SKM-1 (cell line): ENCODE results near the gene FOXF2.

ENCODE experiments used
- DNase-seq: peaks from one replicate; lab custom pipeline; 2025; ENCODE audit not compliant: unreplicated experiment; lab: John Stamatoyannopoulos, UW

Gene FOXF2

DNA sequence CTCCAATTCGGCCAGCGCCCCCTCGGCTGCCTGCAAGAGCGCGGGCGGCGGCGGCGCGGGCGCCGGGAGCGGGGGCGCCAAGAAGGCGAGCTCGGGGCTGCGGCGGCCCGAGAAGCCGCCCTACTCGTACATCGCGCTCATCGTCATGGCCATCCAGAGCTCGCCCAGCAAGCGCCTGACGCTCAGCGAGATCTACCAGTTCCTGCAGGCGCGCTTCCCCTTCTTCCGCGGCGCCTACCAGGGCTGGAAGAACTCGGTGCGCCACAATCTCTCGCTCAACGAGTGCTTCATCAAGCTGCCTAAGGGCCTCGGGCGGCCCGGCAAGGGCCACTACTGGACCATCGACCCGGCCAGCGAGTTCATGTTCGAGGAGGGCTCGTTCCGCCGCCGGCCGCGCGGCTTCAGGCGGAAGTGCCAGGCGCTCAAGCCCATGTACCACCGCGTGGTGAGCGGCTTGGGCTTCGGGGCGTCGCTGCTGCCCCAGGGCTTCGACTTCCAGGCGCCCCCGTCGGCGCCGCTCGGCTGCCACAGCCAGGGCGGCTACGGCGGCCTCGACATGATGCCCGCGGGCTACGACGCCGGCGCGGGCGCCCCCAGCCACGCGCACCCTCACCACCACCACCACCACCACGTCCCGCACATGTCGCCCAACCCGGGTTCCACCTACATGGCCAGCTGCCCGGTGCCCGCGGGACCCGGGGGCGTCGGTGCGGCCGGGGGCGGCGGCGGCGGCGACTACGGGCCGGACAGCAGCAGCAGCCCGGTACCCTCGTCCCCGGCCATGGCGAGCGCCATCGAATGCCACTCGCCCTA, 963 bp downstream of the FOXF2 start:
- DNase-seq: no peak

DNA sequence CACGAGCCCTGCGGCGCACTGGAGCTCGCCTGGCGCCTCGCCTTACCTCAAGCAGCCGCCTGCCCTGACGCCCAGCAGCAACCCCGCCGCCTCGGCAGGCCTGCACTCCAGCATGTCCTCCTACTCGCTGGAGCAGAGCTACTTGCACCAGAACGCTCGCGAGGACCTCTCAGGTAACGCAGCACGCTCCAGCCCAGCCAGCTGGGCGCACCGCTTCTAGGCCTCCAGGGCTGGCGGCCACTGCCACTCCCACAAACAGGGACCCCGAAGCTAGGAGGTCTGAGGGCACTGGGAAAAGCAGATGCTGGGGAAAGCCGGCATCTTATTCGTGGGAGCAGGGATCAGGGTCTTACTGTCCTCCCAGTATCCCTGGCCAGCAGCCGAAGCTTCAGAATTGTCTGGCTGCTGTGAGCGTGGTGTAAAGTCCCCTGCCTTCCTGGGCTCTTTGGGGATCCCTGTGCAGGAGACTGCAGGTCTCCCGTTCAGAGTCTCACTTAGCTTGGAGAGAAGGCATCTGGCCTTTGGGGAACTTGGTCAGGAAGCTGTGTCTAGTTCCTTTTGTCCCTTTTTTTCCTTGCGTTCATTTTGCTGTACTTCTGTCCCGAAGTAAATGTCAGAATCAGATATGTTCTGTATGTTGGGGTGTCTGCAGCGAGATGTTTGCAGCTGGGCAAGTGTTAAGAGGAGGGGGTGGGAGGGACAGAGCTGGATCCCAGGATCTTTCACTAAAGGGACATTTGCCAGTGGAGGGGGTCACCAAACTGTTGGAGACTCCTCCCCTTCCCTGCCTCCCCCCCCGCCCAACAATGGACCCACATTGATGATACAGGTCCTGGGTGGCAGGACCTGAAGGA, 1.8 kb downstream of the FOXF2 start:
- no peak for DNase-seq

DNA sequence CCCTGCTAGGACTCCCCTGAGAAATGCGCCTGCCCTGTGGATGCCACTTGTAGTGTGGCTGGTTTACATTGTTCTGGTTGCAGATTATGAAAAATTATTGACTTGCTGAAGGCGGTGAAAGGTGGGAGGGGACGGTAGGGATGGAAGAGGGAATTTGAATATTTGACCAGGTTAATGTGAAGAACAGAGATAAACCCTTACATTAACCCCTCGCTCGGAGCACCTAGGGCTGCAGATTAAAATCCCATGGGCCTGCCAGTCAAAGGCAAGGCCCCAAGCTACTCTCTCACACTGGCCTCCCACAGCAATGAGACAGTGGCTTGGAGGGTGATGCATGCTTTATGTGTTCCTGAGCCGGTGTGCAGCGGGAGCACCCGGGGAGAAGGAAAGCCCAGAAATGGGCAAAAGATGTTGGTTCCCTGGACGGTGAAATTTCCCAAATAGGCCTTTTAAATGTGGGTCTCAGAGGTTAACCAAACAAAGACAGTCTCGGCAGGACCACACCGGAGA, 2.5 kb downstream of the FOXF2 start:
- DNase-seq: no peak

DNA sequence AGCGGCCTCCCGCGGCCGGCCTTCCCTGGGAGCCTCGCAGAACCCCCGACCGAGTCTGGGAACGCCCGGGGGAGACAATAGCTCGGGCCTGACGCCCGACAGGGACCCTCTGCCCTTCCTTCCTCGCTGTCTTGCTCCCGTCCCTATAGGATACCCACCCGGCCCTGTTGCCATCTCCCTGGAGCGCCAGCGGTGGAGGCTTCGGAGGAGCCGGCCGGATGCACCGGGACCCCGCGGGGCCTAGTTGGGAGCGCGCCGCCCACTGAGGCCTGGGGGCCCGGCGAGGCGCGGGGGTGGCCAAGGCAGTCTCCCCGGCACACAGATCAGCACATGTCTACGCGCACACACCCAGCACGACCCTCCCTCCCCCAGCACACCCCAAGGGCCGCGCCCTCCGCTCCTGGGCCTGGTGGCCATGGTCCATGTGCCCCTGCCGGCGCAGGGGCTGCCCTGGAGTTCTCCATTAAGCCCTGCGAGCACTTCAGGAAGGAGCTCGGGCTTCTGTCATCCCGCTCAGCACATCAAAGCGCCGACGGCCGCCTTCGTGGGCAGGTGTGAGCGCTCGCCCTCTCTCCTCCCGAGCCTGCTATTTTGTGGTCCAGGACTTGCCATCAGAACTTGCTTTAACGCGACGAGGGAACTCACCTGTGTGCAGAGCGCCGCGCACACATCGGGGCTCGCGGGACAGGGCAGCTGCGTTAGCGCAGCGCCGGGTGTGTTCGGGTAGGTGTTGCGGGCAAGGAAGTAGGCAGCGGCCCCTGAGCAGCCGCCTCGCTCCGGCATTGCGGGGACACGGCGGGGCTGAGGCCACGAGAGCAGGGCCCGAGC, 3.7 kb downstream of the FOXF2 start:
- no peak for DNase-seq

DNA sequence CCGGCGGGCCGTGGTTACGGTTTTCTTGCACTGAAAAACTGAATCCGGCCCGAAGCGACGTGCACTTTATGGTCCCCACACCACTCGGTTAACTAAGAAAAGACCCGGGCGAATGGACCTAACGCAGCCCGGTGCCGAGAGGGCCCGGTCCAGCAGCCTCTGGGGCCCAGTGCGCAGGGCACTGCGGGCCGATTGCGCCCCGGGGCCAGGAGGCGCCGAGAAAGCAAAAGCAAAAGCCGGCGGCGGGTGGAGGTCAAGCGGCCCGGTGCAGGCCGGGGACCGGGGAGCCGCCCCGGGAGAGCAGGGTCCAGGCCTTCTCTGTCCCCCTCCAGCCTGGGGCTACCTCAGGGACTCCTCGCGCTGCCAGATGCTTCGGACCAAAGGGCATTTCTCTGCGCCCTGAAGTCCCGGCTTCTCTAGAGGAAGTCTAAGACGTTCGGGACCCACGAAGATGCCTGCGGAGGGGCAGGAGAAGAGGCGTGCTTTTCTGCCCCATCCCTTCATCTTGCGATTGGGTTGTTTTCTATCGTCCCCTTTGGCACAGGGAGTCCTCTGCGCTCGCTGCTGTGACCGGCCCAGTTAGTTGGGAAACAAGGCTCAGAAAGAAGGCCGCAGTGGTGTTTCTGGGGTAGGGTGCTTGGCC, 4.4 kb downstream of the FOXF2 start:
- no peak for DNase-seq

DNA sequence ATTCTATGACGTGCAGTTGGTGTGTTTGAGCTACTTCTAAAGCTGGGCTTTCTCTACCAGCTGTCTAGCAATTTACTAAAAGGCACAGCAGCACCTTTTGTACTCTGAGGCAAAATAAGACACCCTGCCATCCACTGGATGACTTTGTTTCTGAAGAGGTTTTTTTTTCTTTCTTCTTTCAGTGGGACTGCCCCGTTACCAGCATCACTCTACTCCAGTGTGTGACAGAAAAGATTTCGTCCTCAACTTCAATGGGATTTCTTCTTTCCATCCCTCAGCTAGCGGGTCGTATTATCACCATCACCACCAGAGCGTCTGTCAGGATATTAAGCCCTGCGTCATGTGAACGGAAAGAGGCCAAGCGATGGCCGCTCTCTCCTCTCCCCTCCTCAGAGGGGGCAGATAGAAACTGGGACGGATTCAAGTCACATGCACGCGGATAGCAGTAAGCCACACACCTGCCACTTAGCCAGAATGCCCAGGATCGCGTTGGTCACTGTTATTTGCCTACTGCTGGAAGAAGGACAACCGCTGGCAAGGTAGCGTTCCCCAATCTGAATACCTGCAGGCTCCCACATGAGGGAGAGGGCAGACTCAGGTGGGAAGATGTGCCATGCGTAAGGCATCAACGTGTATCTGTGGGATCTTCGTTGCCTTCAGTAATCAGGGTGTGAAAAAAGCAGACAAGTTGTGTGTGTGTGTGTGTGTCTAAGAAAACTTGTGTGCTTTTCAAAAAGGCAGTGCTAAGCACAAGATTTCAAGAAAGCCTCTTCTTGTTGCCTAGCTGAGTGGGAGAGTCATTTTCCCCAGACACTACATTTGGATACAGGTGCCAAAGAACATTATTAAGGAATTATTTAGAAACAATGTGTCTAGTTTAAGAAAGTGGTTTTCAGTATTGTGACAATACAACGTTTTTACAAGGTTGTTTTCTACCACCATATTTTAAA, 5.4 kb downstream of the FOXF2 start:
- no peak for DNase-seq

DNA sequence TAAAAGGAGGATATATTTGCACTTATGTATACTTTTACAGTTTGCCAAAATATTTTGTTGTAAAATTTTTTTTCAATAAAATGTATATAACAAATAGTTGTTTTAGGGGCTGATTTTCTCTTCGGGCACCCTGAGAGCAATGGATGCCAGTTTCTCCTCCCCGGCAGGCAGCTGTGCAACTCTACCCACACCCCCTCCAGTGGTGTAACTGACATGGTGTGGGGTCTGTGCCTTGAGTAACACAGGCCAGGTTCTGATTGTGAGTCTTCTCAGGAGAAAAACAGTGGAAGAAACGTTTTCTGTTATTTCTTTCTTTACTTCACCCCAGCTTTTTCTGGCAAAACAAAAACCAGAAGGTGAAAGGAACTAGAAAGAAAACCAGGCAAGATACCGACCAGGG, 6.1 kb downstream of the FOXF2 start:
- no peak for DNase-seq

DNA sequence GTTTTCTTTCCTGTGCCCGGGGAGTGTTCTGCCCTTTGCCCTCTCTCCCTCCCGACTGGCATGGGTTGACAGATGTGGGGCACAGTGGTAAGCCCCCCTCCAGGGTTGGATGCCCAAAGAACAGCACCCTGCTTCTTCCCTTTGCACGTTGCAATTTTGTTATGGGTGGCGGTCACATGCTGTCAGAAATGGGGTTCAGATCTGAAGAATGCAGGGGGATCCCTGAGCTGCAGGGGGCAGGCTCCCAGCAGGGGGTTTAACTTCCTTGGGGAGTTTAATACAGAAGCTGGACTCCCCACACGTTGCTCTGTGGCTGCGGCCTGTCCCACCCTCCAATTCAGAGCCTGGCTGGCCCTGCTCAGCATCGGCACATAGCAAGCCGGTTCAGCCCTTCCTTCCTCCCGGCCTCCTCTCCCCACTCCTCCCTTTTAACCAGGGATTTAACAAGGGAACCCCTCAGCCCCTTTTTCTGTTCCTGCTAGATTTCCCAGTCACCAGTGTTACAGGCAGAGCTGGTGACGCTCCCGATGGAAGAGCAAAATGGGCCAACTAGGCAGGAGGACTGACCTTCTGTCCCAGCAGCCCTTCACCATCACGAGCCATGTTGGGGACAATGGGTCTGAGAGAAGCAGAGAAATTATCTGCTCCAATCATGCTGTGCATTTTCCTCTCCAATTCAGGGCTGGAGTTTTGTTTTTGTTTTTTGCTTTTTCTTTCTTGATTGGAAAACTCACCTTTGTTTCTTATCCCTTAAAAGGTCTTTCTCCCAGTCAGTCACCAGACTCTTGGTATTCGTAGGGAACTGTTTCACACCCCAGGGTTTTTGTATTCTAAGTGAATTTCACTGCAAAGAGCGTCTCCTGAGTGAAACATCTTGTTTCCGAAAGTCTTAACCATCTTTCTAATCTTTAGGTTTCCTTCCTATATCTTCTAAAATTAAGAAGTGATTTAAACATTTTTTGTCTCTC, 6.8 kb downstream of the FOXF2 start:
- DNase-seq: no peak

DNA sequence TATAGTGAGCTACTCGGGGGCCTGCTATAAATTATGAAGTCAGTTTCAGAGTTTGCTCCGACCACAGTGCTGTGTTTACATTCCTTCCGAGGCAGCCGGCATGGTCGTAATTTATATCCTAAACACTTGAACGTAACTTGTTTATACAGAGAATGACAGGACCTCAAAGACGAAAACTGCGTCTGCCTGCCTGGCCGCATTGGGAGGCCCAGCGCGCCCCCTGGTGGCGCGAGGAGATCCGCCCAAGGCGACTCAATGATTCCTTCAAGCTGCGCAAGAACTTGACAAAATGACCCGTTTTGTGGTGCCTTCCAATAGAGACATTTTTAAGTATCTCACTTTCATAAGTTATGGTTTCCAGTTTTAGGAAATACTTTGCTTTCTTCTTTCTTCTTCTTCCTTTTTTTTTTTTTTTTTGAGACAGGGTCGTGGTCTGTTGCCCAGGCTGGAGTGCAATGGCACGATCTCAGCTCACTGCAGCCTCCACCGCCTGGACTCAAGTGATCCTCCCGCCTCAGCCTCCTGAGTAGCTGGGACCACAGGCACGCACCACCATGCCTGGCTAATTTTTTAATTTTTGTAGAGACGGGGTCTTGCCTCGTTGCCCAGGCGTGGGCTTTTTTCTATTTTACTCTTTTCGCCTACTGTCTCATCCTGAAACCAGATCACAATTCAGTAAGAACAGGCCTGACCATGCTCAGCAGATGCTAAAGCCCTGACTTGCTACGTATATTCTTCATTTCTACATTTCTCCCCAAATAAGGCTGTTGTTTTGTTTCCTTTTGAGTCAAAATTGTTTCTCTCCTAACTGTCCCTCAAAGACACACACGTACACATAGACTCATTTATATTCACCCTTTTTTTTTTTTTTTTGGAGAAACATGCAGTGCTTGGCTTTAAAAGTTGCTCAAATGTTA, 7.8 kb downstream of the FOXF2 start:
- DNase-seq: no peak

DNA sequence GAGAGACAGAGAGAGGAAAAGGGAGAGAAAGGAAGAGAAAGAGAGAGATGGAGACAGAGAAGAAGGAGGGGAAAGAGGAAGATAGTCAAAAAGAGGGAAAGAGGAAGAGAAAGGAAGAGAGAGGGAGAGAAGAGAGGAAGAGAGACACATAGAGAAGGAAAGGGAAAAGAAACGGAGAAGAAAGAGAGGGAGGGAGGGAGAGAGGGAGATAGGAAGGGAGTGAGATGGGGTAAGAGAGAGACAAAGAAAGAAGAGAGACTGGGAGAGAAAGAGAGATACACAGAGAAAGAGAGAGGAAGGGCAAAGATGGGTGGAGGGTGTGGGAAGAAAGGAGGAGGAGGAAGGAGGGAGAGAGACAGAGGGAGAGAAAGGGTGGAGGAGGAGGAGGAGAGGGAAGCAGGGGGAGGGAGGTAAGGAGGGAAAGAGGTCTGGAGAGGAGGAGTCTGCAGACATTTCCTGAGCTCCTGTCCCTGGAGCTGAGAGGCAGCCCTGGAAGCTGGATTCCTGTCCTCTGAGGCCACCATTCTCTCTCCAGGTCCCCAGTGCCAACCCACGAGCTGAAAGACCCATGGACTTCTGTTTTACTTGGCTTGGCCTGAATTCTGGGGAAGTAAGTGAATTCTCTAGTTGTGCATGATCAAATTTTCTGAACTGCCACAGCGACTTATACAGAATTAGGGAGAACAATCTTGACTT, 9.9 kb downstream of the FOXF2 start:
- DNase-seq: no peak

DNA sequence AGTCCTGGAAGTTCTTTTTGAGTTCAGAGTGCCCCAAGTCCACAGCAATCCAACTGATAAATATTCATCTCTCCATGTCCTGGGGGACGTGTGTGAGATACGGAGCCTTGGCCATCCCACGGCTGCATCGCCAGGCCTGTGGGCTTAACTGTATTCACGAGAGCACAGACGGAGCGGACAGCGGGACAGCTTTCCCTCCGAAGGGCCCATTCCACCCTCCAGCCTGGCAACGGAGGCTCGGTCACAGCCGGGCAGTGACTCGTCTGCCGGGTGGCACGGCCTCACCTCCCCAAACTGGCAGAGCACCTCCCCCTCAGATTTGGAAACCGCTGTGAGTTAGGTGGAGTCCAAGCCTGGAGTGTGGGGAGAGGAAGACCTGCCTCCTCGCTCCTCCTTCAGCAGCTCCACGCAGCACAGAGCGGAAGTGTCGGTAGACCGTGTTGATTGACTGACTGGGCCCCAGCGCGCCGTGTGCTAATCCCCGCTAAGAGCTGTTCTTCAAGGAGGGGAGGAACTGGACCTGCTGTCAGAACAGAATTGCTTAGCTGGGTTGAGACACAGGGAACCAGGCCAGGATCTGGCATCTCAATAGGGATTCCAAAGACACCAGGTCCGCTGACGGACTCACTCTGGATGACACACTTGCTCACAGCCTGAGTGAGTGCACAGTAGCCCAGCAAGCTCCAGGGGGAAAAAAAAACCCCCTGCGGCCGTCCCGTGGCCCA, 10.9 kb downstream of the FOXF2 start:
- DNase-seq: no peak

DNA sequence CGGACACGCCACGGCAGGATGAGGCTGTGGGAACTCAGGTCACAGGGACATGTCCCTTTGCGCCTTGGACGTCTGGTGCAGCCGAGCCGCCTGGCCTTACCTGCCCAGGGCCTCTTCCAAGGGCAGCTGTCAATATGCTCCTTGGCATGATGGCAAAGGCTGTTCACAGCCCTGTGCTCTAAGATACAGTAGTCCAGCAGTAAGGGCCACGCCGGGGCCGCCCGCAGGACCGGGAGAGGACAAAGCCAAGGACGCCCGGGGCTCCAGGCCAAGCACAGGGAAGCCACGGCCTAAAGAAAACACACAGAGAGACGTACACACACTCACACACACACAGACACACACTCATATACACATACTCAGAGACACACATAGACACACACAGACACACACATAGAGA, 13.0 kb downstream of the FOXF2 start:
- no peak for DNase-seq

DNA sequence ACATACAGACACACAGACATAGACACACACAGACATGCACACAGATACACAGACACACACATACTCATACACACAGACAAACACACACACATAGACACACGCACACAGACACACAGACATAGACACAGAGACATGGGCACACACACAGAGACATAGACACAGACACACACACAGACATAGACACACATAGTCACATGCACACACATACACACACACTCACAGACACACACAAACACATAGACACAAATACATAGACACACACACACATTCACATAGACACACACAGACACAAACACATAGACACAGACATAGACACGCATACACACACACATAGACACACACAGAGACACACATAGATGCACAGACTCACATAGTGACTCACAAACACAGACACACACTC, 13.5 kb downstream of the FOXF2 start:
- no peak for DNase-seq

DNA sequence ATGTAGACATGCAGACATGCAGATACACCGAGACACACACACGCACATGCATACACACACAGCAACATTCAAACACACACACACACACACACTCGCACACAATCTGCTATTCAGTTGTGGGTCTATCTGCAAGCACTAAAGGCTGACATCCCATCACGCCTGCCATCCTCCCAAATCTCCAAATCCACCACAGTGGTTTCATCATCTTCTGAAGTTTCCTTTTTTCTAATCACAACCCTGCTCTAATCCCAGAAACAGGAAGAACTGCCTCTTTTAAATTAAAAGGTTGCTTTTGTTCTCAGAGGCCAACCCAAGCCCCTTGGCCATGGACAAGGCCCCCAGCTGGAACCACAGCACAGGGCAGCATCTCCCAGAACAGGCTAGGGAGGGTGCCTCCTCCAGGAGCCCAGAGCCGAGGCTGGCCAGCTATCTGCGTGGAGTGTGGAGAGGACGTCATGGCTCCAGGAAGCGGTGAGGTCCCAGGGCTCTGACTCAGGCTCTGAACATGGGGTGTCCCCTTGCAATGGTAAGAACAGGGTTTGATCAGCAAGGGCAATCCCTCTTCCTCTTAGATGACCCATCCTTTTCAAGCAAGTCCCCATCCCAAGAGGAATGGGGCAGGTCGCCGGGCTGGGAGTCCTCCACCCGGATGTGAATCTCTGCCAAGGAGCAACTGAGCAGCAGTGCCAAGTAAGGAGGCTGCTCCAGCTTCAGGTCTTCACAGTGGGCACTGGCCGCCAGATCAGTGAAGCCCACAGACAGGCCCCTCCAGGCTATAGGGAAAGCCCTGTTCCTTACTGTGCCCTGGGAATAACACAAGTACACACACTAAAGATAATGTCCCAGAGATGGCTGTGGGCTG, 14.7 kb downstream of the FOXF2 start:
- no peak for DNase-seq

DNA sequence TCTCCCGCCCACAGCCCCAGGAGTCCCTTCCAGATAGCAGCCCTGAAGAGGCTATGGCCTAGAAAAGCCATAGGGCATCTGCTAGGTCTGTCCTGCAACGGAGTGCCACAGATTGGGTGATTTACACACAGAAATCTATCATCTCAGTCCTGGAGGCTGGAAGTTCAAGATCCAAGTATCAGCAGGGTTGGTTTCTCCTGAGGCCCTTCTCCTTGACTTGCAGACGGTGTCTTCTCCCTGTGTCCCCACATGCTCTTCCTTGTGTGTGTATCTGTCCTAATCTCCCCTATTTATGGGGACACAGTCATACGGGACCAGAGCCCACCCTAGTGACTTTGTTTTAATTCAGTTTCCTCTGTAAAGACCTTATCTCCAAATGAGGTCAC, 15.3 kb downstream of the FOXF2 start:
- DNase-seq: no peak
